ENCODE results near the gene CIAO3.
A peak's percentile ranks its signal among the peaks of the same experiment; 100 is the strongest.
"Not testable (repeated sequence)": the region's sequence is repeated elsewhere in the genome, so short reads cannot be mapped to it uniquely, and the experiment has no call there.

The CIAO3 gene

DNA sequence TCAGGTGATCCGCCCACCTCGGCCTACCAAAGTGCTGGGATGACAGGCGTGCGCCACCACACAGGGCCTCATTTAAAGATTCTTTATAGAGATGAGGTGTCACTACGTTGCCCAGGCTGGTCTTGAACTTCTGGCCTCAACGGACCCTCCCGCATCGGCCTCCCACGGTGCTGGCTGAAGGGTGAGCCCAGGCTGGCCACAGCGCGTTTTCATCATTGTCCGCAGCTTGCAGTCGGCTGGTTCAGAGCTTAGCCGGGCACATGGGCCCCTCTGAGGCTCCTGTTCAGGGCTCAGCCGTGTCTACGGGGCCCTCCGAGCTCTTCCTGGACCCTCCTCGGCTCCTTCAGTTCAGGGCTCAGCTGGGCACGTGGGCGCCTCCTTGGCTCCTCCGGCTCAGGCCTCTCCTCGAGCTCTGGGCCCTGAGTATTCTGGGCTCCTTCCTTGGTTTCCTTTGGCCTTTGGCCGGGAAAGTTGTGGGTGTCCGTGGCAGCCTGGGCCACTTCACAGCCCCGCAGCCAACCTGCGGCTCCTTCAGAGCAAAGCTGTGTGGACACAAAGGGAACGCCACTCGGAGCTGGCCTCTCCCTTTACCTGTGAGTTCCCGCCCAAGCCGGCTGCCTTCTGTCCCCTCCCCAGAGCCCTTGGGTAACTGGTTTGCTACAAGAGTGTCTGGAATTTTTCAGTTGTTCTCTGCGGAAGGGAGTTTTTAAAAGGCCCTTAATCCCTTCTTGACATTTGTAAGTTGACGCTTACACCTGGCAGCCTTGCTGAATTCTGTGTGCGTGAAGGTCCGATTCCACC is 18.5 kb upstream of the CIAO3 start:
- no peak for DNase-seq

DNA sequence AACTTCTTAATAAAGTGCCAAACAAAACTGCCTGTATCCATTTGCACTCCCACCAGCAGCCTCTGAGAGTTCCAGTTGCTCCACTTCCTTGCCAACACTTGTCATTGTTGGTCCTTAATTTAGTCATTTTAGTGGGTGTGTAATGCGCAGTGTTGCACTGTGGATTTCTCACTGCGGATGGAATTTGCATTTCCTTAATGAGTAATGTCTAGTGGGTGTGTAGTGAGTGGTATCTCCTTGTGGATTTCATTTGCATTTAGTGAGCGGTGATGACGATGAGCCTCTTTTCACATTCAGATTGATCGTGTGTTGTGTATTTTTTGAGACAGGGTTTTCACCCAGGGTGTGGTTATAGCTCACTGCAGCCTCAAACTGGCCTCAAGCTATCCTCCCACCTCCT is 15.6 kb upstream of the CIAO3 start:
- no peak for DNase-seq

DNA sequence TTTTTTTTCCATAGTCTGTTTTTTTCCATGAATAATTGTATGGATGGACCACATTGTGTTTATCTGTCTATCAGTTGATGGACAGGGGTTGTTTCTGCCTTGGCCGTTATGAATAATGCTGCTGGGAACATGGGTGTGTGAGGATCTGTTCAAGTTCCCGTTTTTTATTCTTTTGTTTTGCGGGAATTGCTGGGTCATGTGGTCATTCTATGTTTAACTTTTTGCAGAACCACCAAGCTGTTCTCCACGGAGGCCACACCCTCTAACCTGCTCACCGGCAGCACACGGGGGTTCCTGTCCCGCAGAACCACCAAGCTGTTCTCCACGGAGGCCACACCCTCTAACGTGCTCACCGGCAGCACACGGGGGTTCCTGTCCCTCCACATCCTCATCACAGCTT is 13.9 kb upstream of the CIAO3 start:
- no peak for DNase-seq

DNA sequence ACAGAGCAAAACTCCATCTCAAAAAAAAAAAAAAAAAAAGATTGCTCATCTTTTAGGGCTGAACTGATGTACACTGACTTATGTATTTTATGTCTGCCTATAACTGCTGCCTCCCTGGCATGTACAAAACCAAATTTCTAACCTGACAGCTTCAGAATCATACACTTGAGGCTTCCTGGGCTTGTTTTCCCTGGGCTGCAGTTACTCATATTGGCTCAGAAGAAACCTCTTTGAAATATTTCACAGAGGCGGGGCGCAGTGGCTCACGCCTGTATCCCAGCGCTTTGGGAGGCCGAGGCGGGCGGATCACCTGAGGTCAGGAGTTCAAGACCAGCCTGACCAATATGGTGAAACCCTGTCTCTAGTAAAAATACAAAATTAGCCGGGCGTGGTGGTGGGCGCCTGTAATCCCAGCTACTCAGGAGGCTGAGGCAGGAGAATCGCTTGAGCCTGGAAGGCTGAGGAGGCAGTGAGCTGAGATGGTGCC is 13.4 kb upstream of the CIAO3 start:
- not testable (repeated sequence) for DNase-seq

DNA sequence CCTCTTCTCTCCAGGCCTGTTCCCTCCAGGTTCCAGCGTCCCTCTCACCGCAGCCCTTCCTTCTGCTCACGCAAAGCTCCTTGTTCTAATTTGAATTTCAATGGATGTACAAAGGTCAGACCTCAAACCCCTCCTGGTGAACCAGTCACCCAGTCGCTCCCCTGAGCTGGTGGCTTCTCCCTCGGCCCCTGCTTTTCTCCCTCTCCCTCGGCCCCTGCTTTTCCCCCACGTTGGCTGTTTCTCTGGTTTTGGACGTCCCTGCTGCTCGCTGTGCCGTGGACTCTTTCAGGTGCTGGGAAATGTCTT is 11.2 kb upstream of the CIAO3 start:
- no peak for DNase-seq

DNA sequence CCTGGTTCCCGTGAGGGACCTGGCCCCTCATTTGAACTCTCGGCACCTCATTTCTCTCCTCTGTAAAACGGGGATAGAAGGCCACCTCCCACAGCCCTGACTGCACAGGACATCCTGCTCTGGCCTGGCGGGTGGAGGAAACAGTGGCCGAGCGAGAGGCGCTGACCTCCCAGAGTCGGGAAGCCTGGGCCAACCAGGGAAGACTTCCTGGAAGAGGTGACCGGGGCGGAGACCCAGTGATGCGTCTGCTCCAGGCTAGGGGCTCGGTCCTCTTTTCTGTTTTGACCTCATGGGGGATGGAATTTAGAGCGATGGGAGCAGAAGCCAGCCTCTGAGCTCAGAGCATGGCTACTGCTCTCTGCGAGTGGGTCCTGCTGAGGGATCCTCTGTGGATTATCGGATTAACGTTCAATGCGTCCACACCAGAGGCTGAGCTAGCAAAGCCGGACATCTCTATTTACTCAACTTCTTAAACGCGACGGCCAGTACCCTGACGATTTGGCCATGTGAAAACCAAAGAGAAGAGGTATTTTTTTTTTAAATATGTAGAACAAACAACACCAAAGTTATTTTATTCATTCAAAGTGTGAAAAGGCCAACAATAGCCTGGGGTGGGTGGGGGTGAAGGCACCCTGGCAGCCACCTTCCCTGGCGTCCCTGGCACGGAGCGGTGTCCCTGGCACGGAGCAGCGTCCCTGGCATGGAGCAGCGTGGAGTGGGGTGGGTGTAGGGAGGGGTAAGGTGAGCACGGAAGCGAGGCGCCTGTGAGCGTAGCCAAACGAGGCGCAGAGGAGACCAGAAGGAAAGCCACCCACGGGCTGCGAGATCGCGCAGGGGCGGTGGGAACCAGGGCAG is 10.6 kb upstream of the CIAO3 start:
- no peak for DNase-seq

DNA sequence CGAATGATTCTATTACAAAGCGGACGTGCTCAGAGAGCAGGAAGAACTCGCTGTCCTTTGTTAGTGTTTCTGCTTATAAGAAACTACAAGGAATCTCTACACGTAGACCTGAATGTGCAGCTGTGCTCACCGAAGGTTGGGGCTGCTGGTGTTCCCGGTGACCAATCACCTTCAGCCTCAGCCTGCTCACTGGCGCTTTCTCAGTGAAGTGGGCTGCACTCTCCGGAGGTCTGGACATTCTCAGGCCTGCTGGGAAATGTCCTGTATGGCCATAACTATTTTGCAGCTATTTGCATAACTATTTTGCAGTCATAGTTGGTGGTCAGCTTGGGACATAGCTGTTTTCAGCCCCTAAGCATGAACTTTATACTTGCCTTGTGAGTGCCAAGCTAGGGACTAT is 9.7 kb upstream of the CIAO3 start:
- DNase-seq: no peak

DNA sequence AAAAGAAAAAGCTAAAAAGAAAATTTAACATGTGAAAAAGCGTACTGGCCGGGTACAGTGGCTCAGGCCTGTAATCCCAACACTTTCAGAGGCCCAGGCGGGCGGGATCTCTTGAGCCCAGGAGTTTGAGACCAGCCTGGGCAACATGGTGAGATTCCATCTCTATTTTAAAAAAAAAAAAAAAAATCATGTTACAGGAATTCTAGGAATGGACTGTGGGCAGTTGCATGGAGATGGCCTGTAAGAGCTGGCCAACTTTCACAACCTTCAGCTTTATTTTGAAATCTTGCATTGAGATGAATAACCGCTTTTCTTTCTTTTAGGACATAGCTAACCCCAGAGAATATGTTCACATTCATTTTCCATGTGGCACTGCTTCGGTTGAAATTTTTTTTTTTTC is 8.2 kb upstream of the CIAO3 start:
- DNase-seq: no peak

DNA sequence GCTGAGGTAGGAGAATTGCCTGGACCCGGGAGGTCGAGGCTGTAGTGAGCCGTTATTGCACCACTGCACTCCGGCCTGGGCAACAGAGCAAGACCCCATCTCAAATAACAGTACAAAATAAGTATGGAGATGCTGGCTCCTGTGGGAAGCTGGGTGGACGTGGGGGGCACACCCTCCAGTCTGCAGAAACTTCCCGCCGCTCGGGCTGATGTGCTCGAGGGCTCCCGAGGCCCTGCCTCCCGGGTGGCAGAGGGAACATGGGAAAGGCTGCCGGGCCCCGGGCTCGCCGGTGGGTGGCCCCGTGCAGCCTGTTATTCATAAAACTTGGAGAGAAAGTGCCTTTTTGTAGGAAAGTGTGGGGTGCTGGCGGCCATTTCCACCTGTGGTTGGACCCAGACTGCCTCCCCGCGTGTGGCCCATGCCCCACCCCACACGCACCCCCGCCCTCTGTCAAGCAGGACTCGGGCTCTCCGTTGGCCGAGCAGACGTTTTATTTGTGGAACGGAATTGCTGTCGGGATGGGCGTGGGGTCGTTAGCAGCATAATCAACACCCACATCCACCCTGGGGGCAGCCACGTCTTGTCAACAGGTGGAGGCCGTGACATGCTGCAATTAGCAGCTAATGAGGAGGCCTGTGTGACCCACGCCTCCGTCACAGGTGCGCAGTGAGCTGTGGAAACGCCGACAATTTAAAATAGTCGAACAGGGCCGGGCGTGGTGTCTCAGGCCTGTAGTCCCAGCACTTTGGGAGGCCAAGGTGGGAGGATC is 7.4 kb upstream of the CIAO3 start:
- no peak for DNase-seq

DNA sequence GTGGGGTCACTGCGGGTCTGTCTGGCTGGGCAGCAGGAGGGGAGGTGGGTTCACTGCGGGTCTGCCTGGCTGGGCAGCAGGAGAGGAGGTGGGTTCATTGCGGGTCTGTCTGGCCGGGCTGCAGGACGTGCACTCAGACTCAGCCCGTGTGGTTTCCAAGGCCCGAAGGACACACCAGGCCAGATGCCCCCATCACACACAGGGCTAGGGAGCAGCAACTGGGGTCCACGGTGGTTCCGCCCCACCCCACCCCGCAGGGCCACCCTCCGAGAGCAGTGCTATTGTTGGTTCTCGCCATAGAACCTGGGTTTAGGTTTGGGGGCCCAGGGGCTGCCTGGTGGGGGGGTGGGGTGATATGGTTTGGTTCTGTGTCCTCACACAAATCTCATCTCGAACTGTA is 5.8 kb upstream of the CIAO3 start:
- DNase-seq: no peak

DNA sequence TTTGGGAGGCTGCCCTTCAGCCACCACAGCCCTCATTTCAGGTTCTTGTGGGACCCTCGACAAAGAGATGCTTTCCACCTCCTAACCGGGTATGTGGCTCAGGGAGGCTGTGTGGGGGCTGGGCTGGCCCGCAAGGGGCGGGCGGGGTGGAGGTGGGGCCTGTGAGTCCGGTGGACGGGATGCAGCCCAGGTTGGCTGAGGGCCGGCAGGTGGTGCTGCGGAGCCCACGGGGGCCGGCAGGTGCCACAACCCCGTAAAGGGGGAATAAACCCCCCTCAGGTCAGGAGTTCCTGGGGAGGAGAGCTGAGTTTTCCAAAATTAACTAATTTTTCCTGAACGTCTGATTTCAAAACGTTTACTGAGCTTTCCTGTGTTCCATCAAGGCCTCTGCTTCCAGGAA is 4.9 kb upstream of the CIAO3 start:
- DNase-seq: no peak

DNA sequence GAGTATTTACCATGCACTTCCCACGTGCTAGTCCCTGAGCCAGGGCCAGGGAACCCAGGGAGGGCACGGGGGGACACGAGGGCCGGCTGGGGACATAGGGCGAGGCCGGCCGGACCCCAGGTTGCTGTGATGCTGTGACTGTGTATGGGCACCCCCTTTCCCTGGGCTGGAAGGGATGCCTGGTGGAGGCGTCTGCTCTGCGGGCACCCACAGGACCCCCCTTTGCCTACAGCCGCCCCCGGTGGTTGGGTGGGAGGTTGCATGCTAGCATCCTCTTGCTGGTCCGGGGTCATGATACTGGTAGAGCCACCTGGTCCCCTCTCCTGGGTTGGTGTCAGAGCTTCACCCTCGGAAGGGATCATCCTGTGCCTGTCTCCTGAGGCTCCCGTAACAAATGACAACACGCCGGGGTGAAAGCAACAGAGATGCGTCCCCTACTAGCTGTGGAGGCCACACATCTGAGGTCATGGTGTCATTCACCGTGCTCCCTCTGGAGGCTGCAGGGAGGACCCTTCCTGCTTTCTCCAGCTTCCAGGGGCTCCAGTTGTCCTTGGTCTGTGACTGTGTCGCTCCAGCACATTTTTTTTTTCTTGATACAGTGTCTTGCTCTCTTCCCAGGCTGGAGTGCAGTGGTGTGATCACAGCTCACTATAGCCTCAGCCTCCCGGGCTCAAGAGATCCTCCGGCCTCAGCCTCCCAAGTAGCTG is 3.1 kb upstream of the CIAO3 start:
- no peak for DNase-seq

DNA sequence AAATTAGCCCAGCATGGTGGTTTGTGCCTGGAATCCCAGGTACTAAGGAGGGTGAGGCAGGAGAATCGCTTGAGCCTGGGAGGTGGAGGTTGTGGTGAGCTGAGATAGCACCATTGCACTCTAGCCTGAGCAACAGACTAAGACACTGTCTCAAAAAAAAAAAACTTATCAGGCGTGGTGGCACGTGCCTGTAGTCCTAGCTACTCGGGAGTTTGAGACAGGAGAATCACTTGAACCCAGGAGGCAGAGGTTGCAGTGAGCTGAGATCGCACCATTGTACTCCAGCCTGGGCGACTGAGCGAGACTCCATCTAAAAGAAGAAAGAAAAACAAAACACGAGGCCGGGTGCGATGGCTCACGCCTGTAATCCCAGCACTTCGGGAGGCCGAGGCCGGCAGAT is 2.1 kb upstream of the CIAO3 start:
- DNase-seq: not testable (repeated sequence)

DNA sequence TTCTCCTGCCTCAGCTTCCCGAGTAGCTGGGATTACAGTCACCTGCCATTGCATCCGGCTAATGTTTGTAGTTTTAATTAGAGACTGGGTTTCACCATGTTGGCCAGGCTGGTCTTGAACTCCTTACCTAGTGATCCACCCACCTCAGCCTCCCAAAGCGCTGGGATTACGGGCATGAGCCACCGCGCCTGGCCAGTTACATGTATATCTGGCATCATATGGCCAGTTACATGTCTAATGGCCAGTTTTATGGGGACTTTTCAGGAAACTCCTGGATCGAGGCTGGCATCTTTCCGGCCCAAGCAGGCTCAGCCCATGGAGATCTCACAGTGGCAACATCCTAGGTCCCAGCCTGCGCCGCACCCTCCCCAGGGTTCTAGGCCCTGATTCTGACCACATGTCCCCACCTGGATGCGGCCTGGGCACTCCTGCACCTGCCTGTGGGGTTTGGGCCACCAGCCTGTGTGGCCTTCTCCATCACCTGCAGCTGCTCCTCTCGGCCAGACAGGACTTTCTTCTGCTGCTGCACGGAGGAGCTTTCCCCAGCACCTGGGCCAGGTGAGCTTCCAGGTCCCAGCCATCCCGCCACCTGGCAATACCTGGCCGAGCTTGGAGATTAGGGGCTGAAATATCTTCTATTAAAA is 1.3 kb upstream of the CIAO3 start:
- no peak for DNase-seq

DNA sequence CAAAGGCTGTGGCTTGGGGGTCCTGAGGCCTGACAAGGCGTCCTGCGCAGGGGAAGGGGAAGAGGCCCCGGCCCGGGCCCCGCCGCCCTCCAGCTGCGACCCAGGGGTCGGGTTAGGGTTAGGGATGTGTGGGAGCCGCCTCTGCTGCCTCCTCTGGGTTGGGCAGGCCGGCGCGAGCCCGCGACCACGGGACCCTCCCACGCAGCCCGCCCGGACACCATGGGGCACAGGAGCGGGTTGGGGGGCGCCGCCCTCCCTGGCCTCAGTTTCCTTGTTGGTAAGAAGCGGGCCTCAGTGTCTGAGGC is 386 bp downstream of the CIAO3 start:
- DNase-seq: no peak

DNA sequence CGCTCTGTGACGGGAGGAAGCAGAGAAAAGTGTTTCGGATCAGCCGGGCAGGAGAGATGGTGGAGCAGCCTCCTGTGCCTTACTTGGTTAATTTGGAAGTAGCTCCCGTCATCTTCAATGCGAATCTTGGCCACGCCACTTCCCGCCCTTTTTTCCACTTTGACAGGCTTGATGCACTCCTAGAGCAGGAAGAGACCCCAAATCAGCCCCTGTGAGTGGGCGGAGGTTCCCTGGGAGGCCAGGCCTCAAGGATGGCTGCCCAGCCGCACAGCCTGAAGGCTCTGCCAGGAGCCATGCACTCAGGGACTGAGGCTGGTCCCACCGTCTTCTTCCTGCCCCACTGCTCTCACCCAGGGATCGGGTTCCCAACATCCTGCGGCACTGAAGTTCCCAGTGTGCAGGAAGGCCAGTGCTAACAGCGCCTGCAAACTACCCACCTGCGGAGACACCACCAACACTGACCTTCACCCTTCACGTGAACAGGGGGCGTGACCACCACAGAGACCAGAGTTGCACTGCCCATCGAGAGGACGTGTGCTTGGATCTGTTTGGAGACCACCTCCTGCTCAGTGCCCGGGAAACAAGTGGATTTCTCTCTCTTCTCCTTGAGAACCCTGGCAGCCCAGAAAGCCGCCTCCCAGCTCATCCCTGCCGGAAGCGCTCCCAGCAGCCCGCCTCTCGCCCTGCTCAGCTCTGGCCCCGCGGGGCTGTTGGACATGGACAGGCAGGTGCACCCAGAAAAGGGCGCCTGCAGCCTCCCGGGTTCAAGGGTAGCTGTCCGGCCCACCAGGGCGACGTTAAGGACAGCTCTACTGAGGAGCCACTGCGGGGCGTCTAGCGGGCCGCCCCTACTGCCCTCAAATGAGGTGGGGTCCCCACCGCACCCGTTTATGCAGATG is 988 bp downstream of the CIAO3 start:
- DNase-seq: peak; percentile 25

DNA sequence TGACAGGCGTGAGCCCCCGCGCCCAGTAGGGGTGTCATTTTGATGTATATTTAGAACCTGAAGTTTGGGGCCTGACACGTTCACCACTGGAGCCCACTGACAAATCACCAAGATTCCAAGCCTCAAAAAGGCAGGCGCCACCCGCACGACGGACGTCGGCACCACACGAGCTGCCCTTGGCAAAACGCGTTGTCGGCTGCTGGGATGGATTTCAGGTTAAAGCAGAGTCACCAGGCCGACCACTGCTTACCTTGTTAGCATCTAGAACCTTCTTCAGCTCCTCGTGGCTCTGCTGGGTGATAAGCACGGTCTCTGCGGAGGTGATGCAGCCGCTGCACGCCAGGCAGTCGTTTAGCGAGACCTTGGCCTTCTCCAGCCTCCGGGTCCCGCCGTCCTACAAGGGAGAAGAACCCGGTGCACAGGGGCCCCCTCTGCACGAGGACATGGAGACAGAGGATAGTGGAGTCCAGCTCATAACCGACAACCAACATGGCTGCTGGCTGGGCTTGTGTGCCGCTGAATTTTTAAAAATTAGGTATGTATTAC is 3.8 kb downstream of the CIAO3 start:
- DNase-seq: no peak

DNA sequence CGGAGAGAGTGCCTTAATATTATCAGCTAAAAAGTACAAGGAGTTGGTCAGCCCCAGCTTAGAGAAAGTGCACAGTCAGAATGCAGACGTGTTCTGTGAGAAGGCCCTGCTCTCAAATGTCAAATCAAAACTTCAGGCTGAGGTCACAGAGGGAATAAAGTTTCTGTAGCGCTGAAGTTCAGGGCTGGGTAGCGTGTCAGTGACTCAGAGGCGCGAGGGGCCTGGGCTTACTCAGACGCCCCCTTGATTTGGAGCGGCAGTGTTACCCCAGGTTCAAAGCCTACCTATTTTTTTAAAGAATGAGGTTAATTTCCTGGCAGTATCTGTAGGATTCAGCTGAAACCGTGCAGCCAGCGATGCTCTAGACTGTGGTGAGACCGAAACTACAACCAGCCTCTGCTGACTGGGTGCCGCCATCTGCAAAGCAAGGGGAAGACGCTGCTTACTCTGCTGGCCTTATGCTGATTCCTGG is 4.8 kb downstream of the CIAO3 start:
- peak; percentile 80 for DNase-seq

DNA sequence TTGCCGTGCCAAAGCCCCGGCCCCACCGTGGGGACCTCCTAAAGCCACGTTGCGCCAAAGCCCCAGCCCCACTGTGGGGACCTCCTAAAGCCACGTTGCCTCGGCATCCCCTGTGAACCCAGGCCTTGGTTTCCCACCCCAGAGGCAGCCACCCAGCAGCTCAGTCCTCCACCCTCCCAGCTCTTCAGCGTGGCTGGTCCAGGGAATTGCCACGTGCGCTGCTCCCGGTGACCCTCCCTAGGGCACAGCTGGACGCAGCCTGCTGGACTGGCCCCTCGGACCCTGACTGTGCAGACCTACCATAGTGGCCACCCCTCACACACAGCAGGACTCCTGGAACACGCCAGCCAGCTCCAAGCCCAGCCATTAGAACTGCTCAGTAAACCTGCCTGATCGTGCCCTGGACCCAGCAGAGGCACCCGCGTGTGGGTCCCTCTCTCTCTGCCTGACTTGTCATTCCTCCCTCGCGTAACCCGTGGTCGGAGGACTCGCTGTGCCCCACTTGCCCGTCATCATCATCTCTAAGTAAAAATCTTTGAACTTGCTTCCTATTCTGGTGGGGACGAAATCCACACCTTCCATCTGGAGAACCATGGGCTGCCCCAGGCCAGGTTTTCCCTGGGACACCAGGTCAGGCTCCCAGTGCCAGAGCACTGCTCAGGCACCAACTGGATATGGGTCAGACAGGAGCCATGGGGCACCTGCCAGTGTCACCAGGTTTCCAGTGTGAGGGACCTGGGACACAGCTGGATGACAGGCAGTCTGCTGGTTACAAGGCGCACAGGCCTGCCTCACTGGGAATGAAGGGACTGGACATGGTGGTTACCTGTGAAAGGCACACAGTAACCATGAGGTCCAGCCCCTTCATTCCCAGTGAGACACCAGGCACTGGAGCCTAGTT is 5.6 kb downstream of the CIAO3 start:
- DNase-seq: no peak

All from stimulated activated CD8-positive, alpha-beta memory T cell treated with anti-CD3 and anti-CD28 coated beads, Interleukin-4, amount 100 ng/mL, for 48 hours (primary cell).